SK-N-MC (cell line): ENCODE results near the gene SULF2.

Experiments used
- EZH2 ChIP-seq: fragments of 200-600 bp; sonication (generic); IDR thresholded peaks from one replicate; pipeline ENCODE4 v1.6.1; 2017; ENCODE audit warnings: antibody characterized with exemption
- POLR2AphosphoS5 ChIP-seq: IDR thresholded peaks from 2 replicates; pipeline ENCODE4 v1.6.1; 2012; ENCODE audit warnings: mild to moderate bottlenecking, low read depth, low read length, borderline replicate concordance

DNA sequence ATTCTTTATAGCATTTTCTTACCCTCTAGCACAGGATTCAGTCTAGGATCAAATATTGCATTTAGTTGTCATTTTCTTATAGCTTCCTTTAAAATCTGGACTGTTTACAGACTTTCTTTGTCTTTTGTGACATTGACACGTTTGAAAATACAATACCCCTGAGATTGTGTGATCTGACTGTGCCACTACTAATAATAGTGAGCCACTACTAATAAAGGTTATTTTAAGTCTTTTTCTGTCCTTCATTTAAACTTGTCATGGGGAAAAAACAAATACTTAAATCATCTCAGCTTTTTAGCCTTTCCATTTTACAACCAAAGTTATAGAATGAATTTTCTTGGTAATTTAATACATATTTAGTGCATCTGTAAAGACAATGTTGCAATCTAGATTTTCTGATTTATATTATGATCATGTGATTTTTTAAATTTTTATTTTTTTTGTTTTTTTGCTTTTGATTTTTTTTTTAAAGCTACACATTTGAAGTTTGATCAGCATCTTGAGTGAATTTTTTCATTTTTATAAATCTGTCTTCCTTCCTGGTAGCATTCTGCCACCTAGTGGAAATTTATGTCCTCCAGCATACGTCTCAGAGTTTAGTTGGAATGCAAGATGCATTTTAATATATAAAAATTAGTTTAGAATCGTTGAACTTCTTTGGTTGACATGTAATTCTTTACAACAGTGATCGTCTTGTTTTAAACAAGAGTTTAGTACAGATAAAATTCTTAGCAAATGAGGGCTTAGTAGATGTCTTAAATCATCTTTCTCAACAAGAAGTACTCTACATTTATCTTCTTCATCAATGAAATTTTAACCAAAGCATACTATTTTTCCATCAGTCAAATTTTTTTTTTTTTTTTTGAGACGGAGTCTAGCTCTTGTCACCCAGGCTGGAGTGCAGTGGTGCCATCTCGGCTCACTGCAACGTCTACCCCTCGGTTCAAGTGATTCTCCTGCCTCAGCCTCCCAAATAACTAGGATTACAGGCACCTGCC, 164.2 kb downstream of the SULF2 start:
- TF ChIP-seq EZH2 (no peak), POLR2AphosphoS5 (no peak)
